Activated CD4-positive, CD25-positive, alpha-beta regulatory T cell (primary cell): ENCODE results near the gene OXSR1.
A peak's percentile ranks its signal among the peaks of the same experiment; 100 is the strongest.

ENCODE experiments used
- DNase-seq, 4 experiments: peaks; one replicate each; lab custom pipeline; 2025; lab: John Stamatoyannopoulos, UW

OXSR1 gene

GRCh38 chr3:38164952-38165721 lies at the start of gene OXSR1:
Gene OXSR1 (plus strand): TSS chr3:38165537. CDS start chr3:38165877, 340 bp downstream.
- DNase-seq: peak; percentile 88 to 92 (median 90)

- DNase-seq: no peak
Measured at GRCh38 chr3:38115645-38116427, 49.5 kb upstream of the OXSR1 start.

- DNase-seq: no peak
Measured at GRCh38 chr3:38116471-38117162, 48.7 kb upstream of the OXSR1 start.

- DNase-seq: no peak
Measured at GRCh38 chr3:38117163-38117716, 48.1 kb upstream of the OXSR1 start.

- peak; percentile 47 to 51 (median 49) for DNase-seq
Measured at GRCh38 chr3:38117748-38118420, 47.5 kb upstream of the OXSR1 start.

GRCh38 chr3:38118421-38119247 lies 46.7 kb upstream of the OXSR1 start:
- no peak for DNase-seq

GRCh38 chr3:38119248-38119544 lies 46.1 kb upstream of the OXSR1 start:
- DNase-seq: no peak

- no peak for DNase-seq
Measured at GRCh38 chr3:38119821-38120692, 45.3 kb upstream of the OXSR1 start.

GRCh38 chr3:38120693-38121450 lies 44.5 kb upstream of the OXSR1 start:
- DNase-seq: no peak

GRCh38 chr3:38121451-38121831 lies 43.9 kb upstream of the OXSR1 start:
- DNase-seq: no peak

- no peak for DNase-seq
Measured at GRCh38 chr3:38121832-38122461, 43.4 kb upstream of the OXSR1 start.

GRCh38 chr3:38122712-38123290 lies 42.5 kb upstream of the OXSR1 start:
- no peak for DNase-seq

- no peak for DNase-seq
Measured at GRCh38 chr3:38124324-38125122, 40.8 kb upstream of the OXSR1 start.

- no peak for DNase-seq
Measured at GRCh38 chr3:38125305-38126120, 39.8 kb upstream of the OXSR1 start.

GRCh38 chr3:38126121-38126892 lies 39.0 kb upstream of the OXSR1 start:
- no peak for DNase-seq
